HCT116 (cell line): ENCODE results near the gene CASP8AP2. TPM values are rescaled to one million over a fixed set of nuclear protein-coding genes. Genes with fewer than 3 reads are reported as not detected.
"Not testable (repeated sequence)": the region's sequence is repeated elsewhere in the genome, so short reads cannot be mapped to it uniquely, and the experiment has no call there.

Experiments used
- ATAC-seq: fragments of 200-7000 bp; cut with Tn5 transposase; 2 replicates; pipeline ENCODE4 v1.9.1; 2020; ENCODE audit warnings: mild to moderate bottlenecking, moderate library complexity
- BruUV-seq: library from RNA; stranded (reverse); fragments of 400-500 nt; replicated peaks from 2 replicates; lab custom pipeline; 2021; lab: Mats Ljungman, UMichigan
- CTCF ChIA-PET: fragments of 300-600 bp; sonication (Branson Sonifier 250); formaldehyde crosslinking; loops from one replicate; lab custom pipeline; 2021; ENCODE audit warnings: antibody characterized with exemption; lab: Charles Lee
- POLR2A ChIA-PET: fragments of 300-600, 350-600 bp; sonication (Branson Sonifier 250); formaldehyde crosslinking; loops from one replicate; lab custom pipeline; 2021; ENCODE audit warnings: antibody characterized with exemption; lab: Charles Lee
- RAD21 ChIA-PET, 2 experiments: fragments of 300-600 bp; sonication (Branson Sonifier 250); formaldehyde crosslinking; loops; one replicate each; lab custom pipeline; 2023; ENCODE audit warnings: low total read pairs in 2 of 2; ENCODE audit not compliant: uncharacterized antibody in 2 of 2, unreplicated experiment in 2 of 2, low non-redundant PET in 1 of 2; lab: Charles Lee
- DNase-seq: peaks from one replicate; pipeline ENCODE4 v3.0.0-alpha.2; 2010; ENCODE audit warnings: low read depth, low spot score
- H2AFZ ChIP-seq: fragments of 200-600 bp; shearing (Covaris generic), sonication (generic); 2 replicates; pipeline ENCODE4 v1.6.1; 2017; ENCODE audit warnings: low read depth, mixed run types, mixed read lengths, antibody characterized with exemption, low read length; ENCODE audit not compliant: poor library complexity, severe bottlenecking
- H3K27ac ChIP-seq: 2 replicates; pipeline ENCODE4 v1.5.1; 2012; ENCODE audit warnings: low read depth, low read length
- H3K27me3 ChIP-seq: fragments of 200-600 bp; sonication (generic); 2 replicates; pipeline ENCODE4 v1.6.1; 2016; ENCODE audit warnings: mixed run types, low read length, mixed read lengths; ENCODE audit not compliant: insufficient read depth
- H3K36me3 ChIP-seq, 2 experiments: fragments of 200-500 bp in 1 of 2; fragments of 200-600 bp in 1 of 2; sonication (Bioruptor generic) in 1 of 2; sonication (generic) in 1 of 2; 2 replicates each; pipeline versions ENCODE4 v1.5.1 to v1.6.1; 2014 to 2016; ENCODE audit warnings: low read length in 2 of 2, inconsistent platforms in 1 of 2, mixed read lengths in 1 of 2, mixed run types in 1 of 2; ENCODE audit not compliant: insufficient read depth in 2 of 2, control insufficient read depth in 1 of 2
- H3K4me1 ChIP-seq, 2 experiments: fragments of 200-600 bp in 1 of 2; sonication (generic) in 1 of 2; 2 replicates each; pipeline versions ENCODE4 v1.5.1 to v1.6.1; 2012 to 2017; ENCODE audit warnings: low read length in 2 of 2, inconsistent platforms in 1 of 2, mild to moderate bottlenecking in 1 of 2, mixed read lengths in 1 of 2, mixed run types in 1 of 2, moderate library complexity in 1 of 2; ENCODE audit not compliant: insufficient read depth in 2 of 2, control insufficient read depth in 1 of 2
- H3K4me2 ChIP-seq: fragments of 200-600 bp; sonication (generic); 2 replicates; pipeline ENCODE4 v1.6.1; 2017; ENCODE audit warnings: mixed run types, low read length, mixed read lengths
- H3K4me3 ChIP-seq, 2 experiments: fragments of 200-600 bp in 1 of 2; sonication (generic) in 1 of 2; replicated peaks in 1 of 2; 2 replicates each; pipeline ENCODE4 v1.5.1; 2011 to 2016; ENCODE audit warnings: low read length in 2 of 2, control low read depth in 1 of 2, low read depth in 1 of 2, mild to moderate bottlenecking in 1 of 2, mixed read lengths in 1 of 2, mixed run types in 1 of 2
- H3K79me2 ChIP-seq: fragments of 200-600 bp; sonication (generic); 2 replicates; pipeline ENCODE4 v1.6.1; 2017; ENCODE audit warnings: mild to moderate bottlenecking, mixed run types, low read length, moderate library complexity, mixed read lengths; ENCODE audit not compliant: insufficient read depth
- H3K9ac ChIP-seq: fragments of 200-600 bp; sonication (generic); 2 replicates; pipeline ENCODE4 v1.6.1; 2016; ENCODE audit warnings: low read length, mixed read lengths
- H3K9me2 ChIP-seq: fragments of 200-600 bp; sonication (generic), shearing (Covaris generic); 2 replicates; pipeline ENCODE4 v1.6.1; 2017; ENCODE audit warnings: mixed run types, mild to moderate bottlenecking, moderate library complexity; ENCODE audit not compliant: insufficient read depth
- H3K9me3 ChIP-seq, 2 experiments: fragments of 200-500 bp in 1 of 2; fragments of 200-600 bp in 1 of 2; sonication (Bioruptor generic) in 1 of 2; sonication (generic) in 1 of 2; 2 replicates each; pipeline ENCODE4 v1.6.1; 2014 to 2017; ENCODE audit warnings: low read length in 2 of 2, mixed read lengths in 2 of 2, inconsistent platforms in 1 of 2, low read depth in 1 of 2, mild to moderate bottlenecking in 1 of 2, mixed run types in 1 of 2, moderate library complexity in 1 of 2; ENCODE audit not compliant: control insufficient read depth in 1 of 2, insufficient read depth in 1 of 2
- H4K20me1 ChIP-seq: fragments of 200-600 bp; sonication (generic), shearing (Covaris generic); 2 replicates; pipeline ENCODE4 v1.6.1; 2017; ENCODE audit warnings: mixed run types, mild to moderate bottlenecking, moderate library complexity; ENCODE audit not compliant: insufficient read depth
- CBX3 ChIP-seq: IDR thresholded peaks from 2 replicates; pipeline ENCODE4 v1.6.1; 2012; ENCODE audit warnings: low read depth
- EZH2 ChIP-seq: fragments of 200-600 bp; sonication (generic); IDR thresholded peaks from 2 replicates; pipeline ENCODE4 v1.6.1; 2017; ENCODE audit warnings: antibody characterized with exemption, mixed run types
- EZH2phosphoT487 ChIP-seq: fragments of 200-600 bp; IDR thresholded peaks from 2 replicates; pipeline ENCODE4 v1.6.1; 2018; ENCODE audit warnings: antibody characterized with exemption, borderline replicate concordance
- POLR2AphosphoS5 ChIP-seq: IDR thresholded peaks from 2 replicates; pipeline ENCODE4 v1.6.1; 2011; ENCODE audit warnings: mild to moderate bottlenecking, low read depth, low read length, moderate library complexity
- SRF ChIP-seq: IDR thresholded peaks from 2 replicates; pipeline ENCODE4 v1.6.1; 2012; ENCODE audit warnings: low read depth
- YY1 ChIP-seq: IDR thresholded peaks from 2 replicates; pipeline ENCODE4 v1.6.1; 2011; ENCODE audit warnings: low read length, low read depth, moderate library complexity, mild to moderate bottlenecking; ENCODE audit not compliant: insufficient replicate concordance; ENCODE audit errors: extremely low read depth
- ZNF274 ChIP-seq: fragments of 200-500 bp; sonication (Bioruptor generic); IDR thresholded peaks from 2 replicates; pipeline ENCODE4 v1.6.1; 2014; ENCODE audit warnings: mild to moderate bottlenecking, low read depth, low read length, inconsistent platforms
- intact Hi-C: fragments of 100-400 bp; cut with micrococcal nuclease; formaldehyde crosslinking; loops from 2 replicates; pipeline ENCODE4 v1.10.0; 2022
- total RNA-seq: library from RNA; stranded (reverse); gene quantifications from one replicate; pipeline ENCODE4 v1.2.1, GENCODE V29; 2021; ENCODE audit not compliant: unreplicated experiment
- TF ChIP-seq, protein P1 (sequence below): IDR thresholded peaks from 2 replicates; pipeline ENCODE4 v1.6.1; 2011; ENCODE audit warnings: mild to moderate bottlenecking, low read length, moderate library complexity; ENCODE audit not compliant: insufficient replicate concordance; ENCODE audit errors: extremely low read depth
- TF ChIP-seq, protein P2 (sequence below): IDR thresholded peaks from 2 replicates; pipeline ENCODE4 v1.6.1; 2012
- TF ChIP-seq, protein P3 (sequence below): IDR thresholded peaks from 2 replicates; pipeline ENCODE4 v1.6.1; 2012

Gene CASP8AP2
- total RNA-seq, 1 experiment from 2014 or later = 18.6 TPM

DNA sequence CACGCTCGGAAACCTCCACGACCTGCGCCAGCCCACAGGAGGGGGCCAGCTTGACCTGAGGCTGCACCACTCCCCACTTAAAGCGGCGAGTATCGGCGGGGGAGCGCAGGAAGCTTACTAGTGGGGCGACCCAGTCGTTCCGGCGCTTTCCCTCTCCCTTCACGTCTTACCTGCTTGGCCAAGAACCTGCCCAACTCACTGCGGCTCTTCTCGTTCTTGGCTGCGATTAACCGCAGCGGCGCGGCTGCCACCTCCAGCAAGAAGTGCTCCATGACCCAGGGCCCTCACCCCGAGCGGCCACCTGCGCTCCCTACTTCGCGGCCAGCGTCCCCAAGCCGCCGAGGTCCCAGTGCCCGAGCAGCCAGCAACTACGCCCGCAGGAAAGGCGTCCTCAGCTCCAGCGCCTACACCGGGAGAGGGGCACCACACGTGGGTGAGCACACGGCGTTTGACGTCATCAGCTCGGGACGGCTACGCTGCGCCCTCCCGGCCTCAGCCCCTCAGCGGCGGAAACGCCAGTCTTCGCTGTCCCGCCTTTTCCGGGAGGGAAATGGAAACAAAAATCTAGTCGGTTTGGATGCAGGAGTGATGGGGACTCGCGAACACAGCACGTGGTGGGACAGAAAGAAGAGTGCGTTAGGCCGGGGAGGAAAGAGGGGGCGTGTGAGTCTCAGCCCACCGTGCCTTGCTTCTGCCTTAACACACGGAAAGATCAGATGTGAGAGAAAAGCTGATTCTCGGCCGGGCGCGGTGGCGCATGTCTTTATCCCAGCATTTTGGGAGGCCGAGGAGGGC, 10.1 kb upstream of the CASP8AP2 start, which contains the start of gene MDN1 (continued):
- TF ChIP-seq, protein P1, sequence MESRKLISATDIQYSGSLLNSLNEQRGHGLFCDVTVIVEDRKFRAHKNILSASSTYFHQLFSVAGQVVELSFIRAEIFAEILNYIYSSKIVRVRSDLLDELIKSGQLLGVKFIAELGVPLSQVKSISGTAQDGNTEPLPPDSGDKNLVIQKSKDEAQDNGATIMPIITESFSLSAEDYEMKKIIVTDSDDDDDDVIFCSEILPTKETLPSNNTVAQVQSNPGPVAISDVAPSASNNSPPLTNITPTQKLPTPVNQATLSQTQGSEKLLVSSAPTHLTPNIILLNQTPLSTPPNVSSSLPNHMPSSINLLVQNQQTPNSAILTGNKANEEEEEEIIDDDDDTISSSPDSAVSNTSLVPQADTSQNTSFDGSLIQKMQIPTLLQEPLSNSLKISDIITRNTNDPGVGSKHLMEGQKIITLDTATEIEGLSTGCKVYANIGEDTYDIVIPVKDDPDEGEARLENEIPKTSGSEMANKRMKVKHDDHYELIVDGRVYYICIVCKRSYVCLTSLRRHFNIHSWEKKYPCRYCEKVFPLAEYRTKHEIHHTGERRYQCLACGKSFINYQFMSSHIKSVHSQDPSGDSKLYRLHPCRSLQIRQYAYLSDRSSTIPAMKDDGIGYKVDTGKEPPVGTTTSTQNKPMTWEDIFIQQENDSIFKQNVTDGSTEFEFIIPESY = no peak
- TF ChIP-seq POLR2AphosphoS5 = peak; percentile 88
- TF ChIP-seq, protein P2, sequence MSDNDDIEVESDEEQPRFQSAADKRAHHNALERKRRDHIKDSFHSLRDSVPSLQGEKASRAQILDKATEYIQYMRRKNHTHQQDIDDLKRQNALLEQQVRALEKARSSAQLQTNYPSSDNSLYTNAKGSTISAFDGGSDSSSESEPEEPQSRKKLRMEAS = peak; percentile 100
- no peak for TF ChIP-seq EZH2phosphoT487

DNA sequence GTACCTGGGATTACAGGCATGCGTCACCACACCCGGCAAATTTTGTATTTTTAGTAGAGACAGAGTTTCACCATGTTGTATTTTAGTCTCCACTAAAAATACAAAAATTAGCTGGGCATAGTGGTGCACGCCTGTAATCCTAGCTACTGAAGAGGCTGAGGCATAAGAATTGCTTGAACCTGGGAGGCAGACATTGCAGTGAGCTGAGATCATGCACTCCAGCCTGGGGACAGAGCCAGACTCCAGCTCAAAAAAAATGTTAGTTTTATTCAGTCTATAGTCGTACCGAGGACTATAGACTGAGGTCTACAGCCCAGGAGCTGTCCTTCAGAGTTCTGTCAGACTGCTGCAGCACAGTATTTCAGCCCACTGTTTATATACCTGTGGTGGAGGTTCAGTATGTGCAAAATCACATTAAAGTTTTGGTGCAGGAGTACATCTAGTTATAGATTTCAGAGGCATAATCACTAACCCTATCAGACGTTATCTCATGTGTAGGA, 3.6 kb upstream of the CASP8AP2 start:
- CTCF ChIA-PET = interaction anchor here (1.6 kb wide), 1 partner anchor 33 kb away, joined by 4 read pairs; no protein-coding TSS in a partner anchor
- POLR2A ChIA-PET = no interaction called here
- Histone ChIP-seq H3K79me2 (peaks cover 13% of the 10 kb centered on the region), H3K9ac (no peak overlapping the region), H4K20me1 (no peaks in the 10 kb centered on the region), H3K4me3 (no peak overlapping the region), H3K9me3 (no peaks in the 10 kb centered on the region), H3K27ac (no peak overlapping the region), H3K36me3 (no peaks in the 10 kb centered on the region)
- BruUV-seq = no TSS peak
- TF ChIP-seq, protein P3, sequence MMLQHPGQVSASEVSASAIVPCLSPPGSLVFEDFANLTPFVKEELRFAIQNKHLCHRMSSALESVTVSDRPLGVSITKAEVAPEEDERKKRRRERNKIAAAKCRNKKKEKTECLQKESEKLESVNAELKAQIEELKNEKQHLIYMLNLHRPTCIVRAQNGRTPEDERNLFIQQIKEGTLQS = no peak
- TF ChIP-seq YY1 (no peak), SRF (no peak), EZH2 (no peak), CBX3 (no peak), ZNF274 (no peak)
- TF ChIP-seq, all 23 proteins: peak for 0
- intact Hi-C loops = no loop called here
- RAD21 ChIA-PET = no interaction called here
- Histone ChIP-seq H3K4me2 (no peak overlapping the region), H2AFZ (no peak overlapping the region), H3K4me1 (peaks cover 4 to 13% of the 10 kb centered on the region in 2 experiments; a peak in 3 of 4 replicates), H3K27me3 (no peaks in the 10 kb centered on the region), H3K9me2 (no peaks in the 10 kb centered on the region)
- ATAC-seq = no peak
- DNase-seq = no peak

DNA sequence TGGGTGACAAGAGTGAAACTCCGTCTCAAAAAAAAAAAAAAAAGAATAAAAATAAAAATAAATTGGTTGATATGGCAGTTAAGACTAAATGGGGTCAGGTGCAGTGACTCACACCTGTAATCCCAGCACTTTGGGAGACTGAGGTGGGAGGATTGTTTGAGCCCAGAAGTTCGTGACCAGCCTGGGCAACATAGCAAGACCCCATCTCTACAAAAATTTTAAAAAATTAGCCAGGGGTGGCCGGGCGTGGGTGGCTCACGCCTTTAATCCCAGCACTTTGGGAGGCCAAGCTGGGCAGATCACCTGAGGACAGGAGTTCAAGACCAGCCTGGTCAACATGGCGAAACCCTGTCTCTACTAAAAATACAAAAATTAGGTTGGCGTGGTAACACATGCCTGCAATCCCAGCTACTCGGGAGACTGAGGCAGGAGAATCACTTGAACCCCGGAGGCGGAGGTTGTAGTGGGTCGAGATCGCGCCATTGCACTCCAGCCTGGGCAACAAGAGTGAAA, 1.1 kb upstream of the CASP8AP2 start:
- BruUV-seq, intact Hi-C loops, H3K27me3 ChIP-seq, DNase-seq, H3K9me3 ChIP-seq, H2AFZ ChIP-seq, ATAC-seq, H3K36me3 ChIP-seq, RAD21 ChIA-PET, H4K20me1 ChIP-seq, H3K9me2 ChIP-seq: not testable (repeated sequence)
- peaks cover 28% of the 10 kb centered on the region for H3K79me2 ChIP-seq
- peak overlapping the region; percentile 78 to 84 for H3K4me3 ChIP-seq
- peak overlapping the region; percentile 67 for H3K9ac ChIP-seq
- peak overlapping the region; percentile 66 for H3K27ac ChIP-seq
- H3K4me1 ChIP-seq = peaks cover 6 to 15% of the 10 kb centered on the region in 2 experiments; a peak in 3 of 4 replicates
- peak overlapping the region; percentile 78 for H3K4me2 ChIP-seq
- POLR2A ChIA-PET = interaction anchor here (1.1 to 1.5 kb wide), 2 partner anchors 9 to 12 kb away, joined by 4 to 13 read pairs; partner anchors contain the start of gene MDN1
- CTCF ChIA-PET = interaction anchor here (0.9 to 1.0 kb wide), 2 partner anchors 8 to 112 kb away, joined by 4 to 5 read pairs; partner anchors contain the start of gene MDN1
